WERI-Rb-1 (cell line): Measurements from ENCODE around the gene LBX1.

ENCODE experiments used
- DNase-seq: peaks from one replicate; pipeline ENCODE4 v3.0.0-alpha.2; 2020
- H3K27ac ChIP-seq: fragments of 250-450 bp; sonication (Bioruptor Pico); 2 replicates; pipeline ENCODE4 v1.5.1; 2020; ENCODE audit warnings: mild to moderate bottlenecking, moderate library complexity
- H3K27me3 ChIP-seq: fragments of 250-450 bp; sonication (Bioruptor Pico); 2 replicates; pipeline ENCODE4 v1.5.1; 2021; ENCODE audit warnings: mild to moderate bottlenecking, low read depth, moderate library complexity; ENCODE audit not compliant: insufficient read depth, severe bottlenecking
- H3K36me3 ChIP-seq: fragments of 250-450 bp; sonication (Bioruptor Pico); 2 replicates; pipeline ENCODE4 v1.5.1; 2020; ENCODE audit warnings: mild to moderate bottlenecking, moderate library complexity
- H3K4me3 ChIP-seq: 2 replicates; pipeline ENCODE4 v1.5.1; 2011; ENCODE audit warnings: low read depth, mild to moderate bottlenecking, control low read depth, low read length
- H3K9me3 ChIP-seq: fragments of 250-450 bp; sonication (Bioruptor Pico); 2 replicates; pipeline ENCODE4 v1.5.1; 2021; ENCODE audit warnings: mild to moderate bottlenecking, moderate library complexity; ENCODE audit not compliant: severe bottlenecking
- TF ChIP-seq, protein P1 (sequence below): IDR thresholded peaks from 2 replicates; pipeline ENCODE4 v1.5.1; 2011; ENCODE audit warnings: low read depth, mild to moderate bottlenecking, control low read depth, inconsistent platforms, low read length

LBX1 gene

DNA sequence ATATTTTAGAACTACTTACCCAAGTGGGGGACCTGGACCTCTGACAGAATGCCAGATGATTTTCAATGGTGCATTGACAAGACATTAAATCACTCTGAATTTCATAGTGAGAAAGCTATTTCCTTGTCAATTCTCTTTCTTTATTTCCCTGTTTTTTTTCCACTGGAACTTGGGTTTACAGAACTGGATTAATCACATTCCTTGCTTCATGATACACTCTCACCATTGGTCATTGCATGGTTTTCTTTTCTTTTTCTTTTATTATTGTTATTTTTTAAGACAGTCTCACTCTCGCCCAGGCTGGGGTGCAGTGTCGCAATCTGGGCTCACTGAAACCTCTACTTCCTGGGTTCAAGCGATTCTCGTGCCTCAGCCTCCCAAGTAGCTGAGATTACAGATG, 38.5 kb upstream of the LBX1 start:
- no peaks in the 10 kb centered on the region for H3K27me3 ChIP-seq
- H3K27ac ChIP-seq: no peak overlapping the region
- TF ChIP-seq, protein P1, sequence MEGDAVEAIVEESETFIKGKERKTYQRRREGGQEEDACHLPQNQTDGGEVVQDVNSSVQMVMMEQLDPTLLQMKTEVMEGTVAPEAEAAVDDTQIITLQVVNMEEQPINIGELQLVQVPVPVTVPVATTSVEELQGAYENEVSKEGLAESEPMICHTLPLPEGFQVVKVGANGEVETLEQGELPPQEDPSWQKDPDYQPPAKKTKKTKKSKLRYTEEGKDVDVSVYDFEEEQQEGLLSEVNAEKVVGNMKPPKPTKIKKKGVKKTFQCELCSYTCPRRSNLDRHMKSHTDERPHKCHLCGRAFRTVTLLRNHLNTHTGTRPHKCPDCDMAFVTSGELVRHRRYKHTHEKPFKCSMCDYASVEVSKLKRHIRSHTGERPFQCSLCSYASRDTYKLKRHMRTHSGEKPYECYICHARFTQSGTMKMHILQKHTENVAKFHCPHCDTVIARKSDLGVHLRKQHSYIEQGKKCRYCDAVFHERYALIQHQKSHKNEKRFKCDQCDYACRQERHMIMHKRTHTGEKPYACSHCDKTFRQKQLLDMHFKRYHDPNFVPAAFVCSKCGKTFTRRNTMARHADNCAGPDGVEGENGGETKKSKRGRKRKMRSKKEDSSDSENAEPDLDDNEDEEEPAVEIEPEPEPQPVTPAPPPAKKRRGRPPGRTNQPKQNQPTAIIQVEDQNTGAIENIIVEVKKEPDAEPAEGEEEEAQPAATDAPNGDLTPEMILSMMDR: no peak
- DNase-seq: no peak
- H3K4me3 ChIP-seq: no peak overlapping the region
- no peaks in the 10 kb centered on the region for H3K9me3 ChIP-seq
- H3K36me3 ChIP-seq: no peaks in the 10 kb centered on the region

DNA sequence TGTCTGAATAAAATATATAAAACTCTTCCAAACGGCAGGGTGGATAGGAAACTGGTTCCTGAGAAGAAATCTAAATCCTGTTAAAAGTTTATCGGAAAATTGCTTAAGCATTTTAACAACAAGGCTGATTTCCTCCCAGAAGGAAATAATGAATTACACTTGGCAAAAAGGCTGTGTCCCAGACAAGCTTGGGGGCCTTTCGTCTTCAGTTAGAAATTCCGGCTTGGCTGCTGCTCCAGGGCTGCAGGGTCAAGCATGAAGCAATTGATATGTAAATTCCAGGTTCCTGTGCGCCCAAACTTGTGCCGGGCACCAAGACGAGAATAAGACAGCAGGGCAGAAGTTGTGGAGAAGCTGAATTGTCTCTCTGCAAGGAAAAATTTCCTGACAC, 38.0 kb upstream of the LBX1 start:
- Histone ChIP-seq H3K4me3 (no peak overlapping the region), H3K27me3 (no peaks in the 10 kb centered on the region), H3K9me3 (no peaks in the 10 kb centered on the region), H3K27ac (no peak overlapping the region), H3K36me3 (no peaks in the 10 kb centered on the region)
- DNase-seq: no peak
- TF ChIP-seq, protein P1: no peak

DNA sequence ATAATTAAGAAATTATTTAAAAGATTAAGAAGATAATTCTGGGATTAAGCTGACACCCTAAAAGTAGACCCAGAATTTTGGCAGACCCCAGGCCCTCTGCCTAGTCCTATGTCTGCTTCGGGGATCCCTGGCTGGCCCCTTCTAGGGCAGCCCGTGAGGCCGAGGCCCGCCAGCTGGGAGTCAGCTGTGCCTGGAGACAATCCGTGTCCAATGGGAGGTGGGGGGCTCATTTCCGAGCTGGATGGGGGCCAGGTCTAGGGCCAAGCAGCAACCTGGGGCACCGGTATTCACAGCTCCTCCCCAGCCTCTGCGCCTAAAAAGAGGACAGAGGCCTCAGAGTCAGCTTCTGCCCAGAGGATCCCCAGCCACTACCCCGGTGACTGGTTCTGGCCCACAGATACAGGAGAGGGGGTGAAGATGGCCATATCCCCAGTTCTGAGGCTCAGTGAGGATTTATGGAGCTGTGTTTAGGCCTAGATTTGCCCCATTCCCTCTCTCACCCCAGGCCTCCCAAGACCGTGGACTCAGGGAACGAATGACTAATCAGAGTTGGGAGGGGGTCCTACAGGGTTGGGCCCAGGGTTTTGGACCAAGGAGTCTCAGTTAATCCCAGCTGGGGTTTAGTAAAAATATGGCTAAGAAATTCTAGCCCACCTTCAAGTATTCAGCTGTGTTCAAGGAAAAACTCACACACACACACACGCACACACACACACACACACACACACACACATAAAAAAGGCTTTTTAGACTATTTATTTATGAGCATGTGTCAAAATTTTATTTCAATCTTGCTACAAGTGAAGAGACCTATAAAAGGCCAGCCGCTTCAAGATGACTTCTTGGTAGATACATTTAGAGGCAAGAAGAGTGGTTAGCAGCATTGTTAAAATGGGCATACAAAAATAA, 37.4 kb upstream of the LBX1 start:
- TF ChIP-seq, protein P1: no peak
- no peak overlapping the region for H3K4me3 ChIP-seq
- no peaks in the 10 kb centered on the region for H3K9me3 ChIP-seq
- no peaks in the 10 kb centered on the region for H3K36me3 ChIP-seq
- no peak overlapping the region for H3K27ac ChIP-seq
- DNase-seq: no peak
- no peaks in the 10 kb centered on the region for H3K27me3 ChIP-seq

DNA sequence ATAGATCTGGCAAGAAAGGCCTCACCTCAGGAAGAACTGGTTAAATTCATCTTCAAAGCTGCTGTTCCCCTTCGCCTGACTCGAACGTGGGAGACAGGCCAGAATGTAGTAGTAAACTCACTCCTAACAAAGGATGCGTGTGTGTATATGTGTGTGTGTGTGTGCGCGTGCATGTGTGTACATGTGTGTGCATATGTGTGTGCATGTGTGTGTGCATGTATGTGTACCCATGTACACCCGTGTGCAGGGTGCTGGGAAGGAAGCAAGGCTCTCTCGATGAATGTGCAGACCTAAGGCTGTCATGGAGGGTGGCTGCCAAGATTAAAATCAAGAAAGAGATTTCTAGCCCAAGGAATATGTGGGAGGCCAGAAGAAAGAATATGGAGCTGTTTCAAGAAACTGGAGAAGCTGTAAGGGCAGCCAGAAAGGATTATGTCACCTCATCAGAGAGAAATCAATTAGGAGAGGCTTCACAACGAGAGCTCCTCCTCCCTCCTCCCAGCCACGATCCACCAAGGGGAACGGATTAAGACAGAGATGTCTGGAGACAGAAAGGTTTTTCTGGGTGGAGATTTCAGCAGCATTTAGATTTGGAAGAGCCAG, 34.0 kb upstream of the LBX1 start:
- Histone ChIP-seq H3K27me3 (no peaks in the 10 kb centered on the region), H3K27ac (peak overlapping the region; percentile 83), H3K9me3 (no peaks in the 10 kb centered on the region), H3K4me3 (peak overlapping the region; percentile 29), H3K36me3 (no peaks in the 10 kb centered on the region)
- peak; percentile 91 for DNase-seq
- TF ChIP-seq, protein P1: no peak

DNA sequence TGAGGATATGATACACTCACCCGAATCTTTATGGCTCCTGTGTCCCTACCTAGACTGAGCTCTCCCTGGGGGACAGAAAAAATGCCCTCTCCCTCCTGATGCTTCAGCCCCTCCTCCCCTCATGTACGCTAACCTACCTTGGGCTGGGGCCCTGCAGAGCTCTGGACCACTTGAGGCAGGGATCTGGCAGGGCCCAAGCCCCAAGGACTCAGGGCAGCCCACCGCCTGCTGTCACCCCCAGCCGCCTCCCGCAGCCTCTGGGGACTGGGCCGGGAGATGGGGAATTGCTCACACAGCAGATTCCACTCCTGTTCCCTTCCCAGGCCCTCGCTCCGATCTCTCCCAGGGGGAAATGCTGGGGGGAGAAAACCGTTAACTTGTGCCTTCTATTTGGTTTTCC, 32.9 kb upstream of the LBX1 start:
- Histone ChIP-seq H3K9me3 (no peaks in the 10 kb centered on the region), H3K4me3 (no peak overlapping the region), H3K27ac (peak overlapping the region; percentile 83), H3K36me3 (no peaks in the 10 kb centered on the region), H3K27me3 (no peaks in the 10 kb centered on the region)
- TF ChIP-seq, protein P1: no peak
- no peak for DNase-seq
